ENCODE data around the gene BBS10.
"Not testable (repeated sequence)": the region's sequence is repeated elsewhere in the genome, so short reads cannot be mapped to it uniquely, and the experiment has no call there.

BBS10 gene

DNA sequence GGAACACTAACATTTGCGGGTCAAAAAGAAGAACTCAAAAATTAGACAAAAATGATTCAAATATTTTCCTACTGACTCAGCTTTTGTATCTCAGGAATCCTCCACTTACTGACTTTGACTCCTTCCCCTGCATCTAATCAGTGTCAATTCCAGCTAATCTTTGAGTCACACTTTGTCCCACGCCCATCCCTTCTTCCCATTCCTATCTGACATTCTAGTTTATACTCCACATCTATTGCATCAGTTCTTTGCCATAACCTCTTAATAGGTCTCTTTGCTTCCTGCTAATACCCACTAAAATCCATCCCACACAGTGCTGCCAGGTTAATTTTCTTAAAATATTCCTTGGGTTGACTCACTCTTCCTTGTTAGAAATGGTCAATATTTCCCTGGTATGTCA, 19.1 kb downstream of the BBS10 start:
- DNase-seq = no peak

DNA sequence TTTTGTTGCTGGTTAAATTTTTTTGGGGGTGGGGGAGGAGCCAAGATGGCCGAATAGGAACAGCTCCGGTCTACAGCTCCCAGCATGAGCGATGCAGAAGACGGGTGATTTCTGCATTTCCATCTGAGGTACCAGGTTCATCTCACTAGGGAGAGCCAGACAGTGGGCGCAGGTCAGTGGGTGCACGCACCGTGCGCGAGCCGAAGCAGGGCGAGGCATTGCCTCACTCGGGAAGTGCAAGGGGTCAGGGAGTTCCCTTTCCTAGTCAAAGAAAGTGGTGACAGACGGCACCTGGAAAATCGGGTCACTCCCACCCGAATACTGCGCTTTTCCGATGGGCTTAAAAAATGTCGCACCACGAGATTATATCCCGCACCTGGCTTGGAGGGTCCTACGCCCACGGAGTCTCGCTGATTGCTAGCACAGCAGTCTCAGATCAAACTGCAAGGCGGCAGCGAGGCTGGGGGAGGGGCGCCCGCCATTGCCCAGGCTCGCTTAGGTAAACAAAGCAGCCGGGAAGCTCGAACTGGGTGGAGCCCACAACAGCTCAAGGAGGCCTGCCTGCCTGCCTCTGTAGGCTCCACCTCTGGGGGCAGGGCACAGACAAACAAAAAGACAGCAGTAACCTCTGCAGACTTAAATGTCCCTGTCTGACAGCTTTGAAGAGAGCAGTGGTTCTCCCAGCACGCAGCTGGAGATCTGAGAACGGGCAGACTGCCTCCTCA, 28.5 kb downstream of the BBS10 start:
- DNase-seq = not testable (repeated sequence)

DNA sequence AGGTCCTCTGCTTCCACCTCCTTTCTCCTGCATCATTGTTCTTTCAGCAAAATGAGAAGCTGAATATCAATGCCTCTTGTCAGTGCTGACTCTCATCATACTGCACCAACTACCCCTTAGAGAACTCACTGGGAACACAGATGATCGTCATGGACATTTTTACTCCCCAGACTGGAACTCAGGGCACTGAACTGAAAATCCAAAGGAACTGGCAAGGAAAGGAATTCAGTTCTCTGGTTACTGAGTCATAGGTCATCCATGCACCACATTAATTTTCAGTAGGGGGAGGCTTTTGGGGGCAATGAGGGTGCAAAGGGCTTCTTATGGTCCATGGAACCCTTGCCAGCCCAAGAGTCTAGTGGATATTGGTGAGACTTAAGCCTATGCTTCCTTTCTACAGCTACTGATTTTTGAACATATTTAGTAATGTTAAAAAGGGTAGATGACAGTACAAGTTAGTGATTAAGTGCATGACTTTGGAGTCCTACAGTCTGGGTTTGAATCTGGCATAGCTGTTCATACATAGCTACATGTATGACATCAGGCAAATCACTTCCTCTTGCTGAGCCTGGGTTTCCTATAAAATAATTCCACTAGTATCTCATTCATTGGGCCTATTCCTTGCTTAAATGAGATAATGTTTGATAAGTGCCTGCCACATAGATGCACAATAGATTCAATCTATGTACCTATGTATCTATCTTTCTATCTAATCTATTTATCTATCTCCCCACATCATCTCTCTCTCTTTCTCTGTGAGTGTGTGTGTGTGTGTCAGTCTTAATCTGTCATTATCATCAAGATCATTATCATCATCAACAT, 29.2 kb downstream of the BBS10 start:
- DNase-seq = no peak

DNA sequence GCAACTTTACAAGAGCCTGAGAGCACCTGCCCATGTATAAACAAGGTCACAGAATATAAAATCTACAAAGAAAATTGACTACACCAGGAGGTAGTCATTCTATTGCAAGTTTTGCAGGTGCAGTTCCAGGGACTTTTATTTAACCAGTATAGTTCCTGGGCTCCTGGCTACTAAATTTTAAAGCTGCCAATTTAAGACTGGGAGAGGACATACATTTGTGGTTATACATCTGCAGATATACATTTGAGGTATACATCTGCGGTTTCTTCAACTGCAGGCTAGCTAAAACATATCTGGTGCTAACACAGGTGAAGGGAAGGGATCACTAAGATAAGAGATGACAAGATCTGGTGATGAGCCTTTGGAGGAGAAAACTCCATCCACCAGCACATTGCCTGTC, 30.2 kb downstream of the BBS10 start:
- no peak for DNase-seq

DNA sequence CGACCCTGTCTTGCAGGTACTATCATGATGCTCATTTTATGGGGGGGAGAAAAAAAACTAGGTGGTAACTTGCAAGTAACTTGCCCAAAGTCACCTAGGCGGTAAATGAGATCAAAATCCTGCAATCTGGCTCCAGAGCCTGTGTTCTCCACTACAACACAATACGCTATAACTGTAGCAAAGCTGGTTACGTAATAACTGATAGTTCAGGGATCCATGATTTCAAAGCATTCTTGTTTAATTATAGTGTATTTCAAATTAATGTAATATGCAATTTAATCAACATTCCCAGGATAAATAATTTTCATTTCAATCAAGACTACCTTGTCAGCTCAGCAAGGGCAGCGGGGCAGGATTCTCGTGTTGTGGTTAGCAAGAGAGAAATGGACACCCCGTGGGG, 31.7 kb downstream of the BBS10 start:
- DNase-seq = no peak

DNA sequence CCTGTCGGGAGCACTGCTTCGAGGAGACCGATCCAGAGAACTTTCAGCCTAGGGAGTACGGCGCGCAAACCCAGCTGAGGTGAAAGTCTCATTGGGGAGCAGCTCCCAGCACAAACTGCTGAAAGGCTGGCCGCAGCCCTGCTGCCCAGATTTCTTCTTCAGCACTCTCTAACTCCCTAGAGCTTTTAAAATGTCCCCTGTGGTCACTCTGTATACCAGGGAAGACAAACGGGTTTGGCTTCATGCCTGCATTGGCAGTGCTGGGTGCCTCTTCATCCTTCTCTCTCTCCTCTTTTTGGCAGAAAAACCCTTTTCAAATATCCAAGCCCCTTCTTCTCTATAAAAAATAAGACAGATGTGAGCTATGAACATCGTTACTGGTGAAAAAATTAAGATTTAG, 34.9 kb downstream of the BBS10 start:
- no peak for DNase-seq

DNA sequence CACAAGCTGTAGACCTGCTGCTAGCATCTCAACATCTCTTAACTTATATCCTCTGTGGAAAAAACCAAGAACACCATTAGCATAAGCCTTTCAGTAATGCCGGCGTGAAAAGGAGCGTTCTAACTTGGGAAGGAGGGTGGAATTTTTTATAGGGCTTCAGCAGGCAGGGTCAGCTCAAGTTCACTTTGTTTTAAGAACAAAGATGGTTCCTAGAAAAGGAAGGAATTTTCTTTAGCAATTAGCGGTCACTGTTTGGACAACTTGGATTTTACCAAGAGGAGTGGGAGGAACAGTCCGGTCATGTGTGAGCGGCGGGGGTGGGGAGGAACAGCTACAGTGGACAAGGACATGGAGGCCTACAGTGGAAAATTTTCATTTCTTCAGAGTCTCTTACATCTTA, 35.9 kb downstream of the BBS10 start:
- DNase-seq = no peak

DNA sequence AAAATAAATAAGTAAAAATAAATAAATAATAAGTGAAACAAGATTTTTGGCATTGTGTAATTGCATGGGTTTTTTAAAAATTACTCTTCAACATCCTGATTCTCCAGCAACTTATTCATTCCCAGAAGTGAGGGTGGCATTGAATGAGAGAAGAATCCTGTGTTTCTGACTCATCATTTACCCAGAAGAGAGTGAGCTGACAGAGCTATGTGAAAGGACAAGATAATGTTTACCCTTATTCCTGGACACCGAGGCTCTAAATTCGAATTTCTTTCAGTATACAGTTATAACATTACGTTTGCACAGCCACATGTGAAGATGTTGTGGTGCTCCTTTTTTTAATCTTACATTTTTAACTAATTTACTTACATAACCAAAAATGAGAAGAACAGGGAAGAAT, 36.4 kb downstream of the BBS10 start:
- no peak for DNase-seq

DNA sequence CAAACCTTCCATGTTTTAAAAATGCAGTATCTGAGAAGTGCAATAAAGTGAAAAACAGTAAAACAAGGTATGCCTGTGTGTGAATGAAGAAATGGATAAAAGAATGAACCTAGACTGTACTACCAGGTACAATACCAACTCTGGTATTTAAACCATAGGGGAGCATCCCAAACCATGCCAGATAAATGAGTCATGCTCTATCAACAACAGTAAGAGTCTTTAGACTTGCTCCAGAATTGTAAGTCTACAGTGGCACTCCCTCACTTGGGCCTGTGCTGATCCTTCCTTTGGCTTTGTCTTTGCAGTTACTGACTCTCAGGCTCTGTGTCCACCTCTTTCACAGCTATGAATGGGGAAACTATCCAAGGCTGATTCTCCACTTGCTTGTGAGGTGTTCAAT, 38.1 kb downstream of the BBS10 start:
- DNase-seq = no peak

DNA sequence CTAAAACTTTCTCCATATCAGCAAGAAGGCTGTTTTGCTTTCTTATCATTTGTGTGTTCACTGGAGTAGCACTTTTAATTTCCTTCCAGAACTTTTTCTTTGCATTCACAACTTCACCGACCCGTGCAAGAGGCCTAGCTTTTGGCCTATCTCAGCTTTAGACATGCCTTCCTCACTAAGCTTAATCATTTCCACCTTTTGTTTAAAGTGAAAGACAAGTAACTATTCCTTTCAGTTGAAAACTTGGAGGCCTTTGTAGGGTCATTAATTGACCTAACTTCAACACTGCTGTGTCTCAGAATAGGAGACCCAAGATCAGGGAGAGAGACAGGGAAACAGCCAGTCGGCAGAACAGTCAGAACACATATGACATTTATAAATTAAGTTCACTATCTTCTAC, 39.3 kb downstream of the BBS10 start:
- no peak for DNase-seq

DNA sequence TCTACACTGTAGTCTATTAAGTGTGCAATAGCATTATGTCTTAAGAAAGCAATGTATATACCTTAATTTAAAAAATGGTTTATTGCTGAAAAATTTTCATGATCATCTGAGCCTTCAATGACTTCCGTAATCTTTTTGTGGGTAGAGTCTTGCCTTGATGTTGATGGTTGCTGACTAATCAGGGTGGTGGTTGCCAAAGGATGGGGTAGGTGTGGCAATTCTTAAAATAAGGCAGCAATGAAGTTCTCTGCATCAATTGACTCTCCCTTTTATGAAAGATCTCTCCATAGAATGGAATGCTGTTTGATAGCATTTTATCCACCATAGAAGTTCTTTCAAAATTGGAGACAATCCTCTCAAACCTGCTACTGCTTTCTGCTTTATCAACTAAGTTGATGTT, 41.1 kb downstream of the BBS10 start:
- DNase-seq = no peak

DNA sequence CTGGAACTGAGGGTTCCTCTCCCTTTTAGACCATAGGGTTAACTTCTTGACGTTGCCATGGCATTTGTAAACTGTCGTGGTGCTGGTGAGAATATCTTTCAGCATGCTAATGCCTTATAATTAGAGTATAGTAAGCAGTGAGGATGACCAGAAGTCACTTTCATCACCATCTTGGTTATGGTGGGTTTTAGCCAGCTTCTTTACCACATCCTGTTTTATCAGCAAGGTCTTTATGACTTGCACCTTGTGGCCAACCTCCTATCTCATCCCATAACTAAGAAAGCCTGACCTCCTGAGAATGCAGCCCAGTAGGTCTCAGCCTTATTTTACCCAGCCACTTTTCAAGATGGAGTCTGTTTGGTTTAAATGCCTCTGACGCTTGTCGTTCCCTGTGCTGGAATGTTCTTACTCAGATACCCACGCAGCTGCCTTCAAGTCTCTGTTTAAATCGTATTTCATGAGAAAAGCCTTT, 44.2 kb downstream of the BBS10 start:
- DNase-seq = no peak

DNA sequence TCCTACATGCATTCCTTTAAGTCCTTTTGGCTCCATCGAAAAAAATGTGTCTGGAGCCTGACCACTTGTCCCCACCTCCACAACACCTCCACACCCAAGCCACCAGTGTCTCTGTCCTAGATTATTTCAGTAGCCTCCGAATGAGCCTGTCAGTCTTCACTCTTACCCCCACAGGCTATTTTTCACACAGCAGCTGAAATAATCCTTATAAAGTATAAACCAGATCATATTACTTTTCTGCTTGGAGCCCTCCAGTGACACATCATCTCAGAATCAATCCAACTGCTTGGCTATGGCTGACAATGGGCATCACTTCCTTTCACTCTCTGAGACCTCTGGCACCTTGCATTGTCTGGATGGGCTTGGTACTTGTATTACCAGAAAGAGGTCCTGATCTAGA, 44.9 kb downstream of the BBS10 start:
- DNase-seq = no peak

DNA sequence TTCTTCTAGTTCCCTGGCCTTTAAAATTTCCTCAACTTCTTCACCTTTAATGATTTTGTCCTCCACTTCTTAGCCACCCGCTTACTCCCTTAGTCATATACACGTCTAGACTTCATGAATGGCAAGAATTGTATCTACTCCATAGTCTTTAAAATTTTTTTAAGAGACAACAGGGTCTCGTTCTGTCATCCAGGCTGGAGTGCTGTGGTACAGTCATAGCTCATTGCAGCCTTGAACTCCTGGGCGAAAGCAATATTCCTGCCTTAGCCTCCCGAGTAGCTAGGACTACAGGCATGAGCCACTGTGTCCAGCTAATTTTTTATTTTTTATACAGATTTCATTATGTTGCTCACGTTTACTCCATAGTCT, 47.9 kb downstream of the BBS10 start:
- no peak for DNase-seq

DNA sequence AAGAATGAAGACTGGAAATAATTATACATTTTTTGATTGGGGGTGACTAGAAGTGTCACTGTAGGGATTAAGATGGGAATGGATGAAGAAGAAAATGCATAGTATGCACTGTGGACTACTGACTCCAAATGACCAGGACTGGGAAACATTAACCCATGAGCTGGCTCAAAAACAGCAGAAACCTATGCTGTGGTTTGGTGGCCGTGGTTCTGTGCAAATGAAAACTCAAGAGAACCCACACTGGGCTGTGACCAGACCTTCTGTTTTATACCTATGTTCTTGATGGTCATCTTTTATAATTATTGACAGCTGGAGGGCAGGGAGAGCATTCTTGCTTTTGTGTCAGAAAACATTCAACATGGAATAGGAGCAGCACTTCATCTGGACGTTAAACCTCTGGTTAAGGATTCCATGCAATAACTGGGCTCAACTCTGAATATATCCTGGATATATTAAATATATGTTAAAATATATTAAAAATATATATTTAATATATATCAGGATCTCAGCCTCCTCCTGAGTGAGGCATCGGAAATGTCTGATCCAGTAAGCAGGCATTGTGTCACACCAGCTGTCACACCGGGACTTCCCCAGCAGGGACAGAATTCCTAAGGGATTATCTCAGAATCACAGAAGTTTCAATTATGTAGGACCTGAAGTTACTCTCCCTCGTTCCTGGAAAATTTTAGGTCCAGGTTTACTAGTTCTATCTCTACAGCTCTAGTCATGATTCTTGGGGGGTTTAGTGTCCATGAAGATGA, 48.5 kb downstream of the BBS10 start:
- no peak for DNase-seq
